Mammary epithelial cell (primary cell): ENCODE data around the gene UCP1.

Experiments
- EZH2 ChIP-seq: IDR thresholded peaks from 2 replicates; pipeline ENCODE4 v1.6.1; 2012; ENCODE audit warnings: low read length, inconsistent platforms, borderline replicate concordance
- TF ChIP-seq, protein P1 (sequence below), 2 donors: IDR thresholded peaks in 1 of 2; conservative IDR thresholded peaks in 1 of 2; 2 replicates each; pipeline ENCODE4 v1.5.1; 2011 to 2012; ENCODE audit warnings: inconsistent platforms in 2 of 2, low read length in 2 of 2, mild to moderate bottlenecking in 2 of 2, control low read depth in 1 of 2, low read depth in 1 of 2; ENCODE audit not compliant: insufficient read depth in 1 of 2; ENCODE audit errors: extremely low read depth in 1 of 2

DNA sequence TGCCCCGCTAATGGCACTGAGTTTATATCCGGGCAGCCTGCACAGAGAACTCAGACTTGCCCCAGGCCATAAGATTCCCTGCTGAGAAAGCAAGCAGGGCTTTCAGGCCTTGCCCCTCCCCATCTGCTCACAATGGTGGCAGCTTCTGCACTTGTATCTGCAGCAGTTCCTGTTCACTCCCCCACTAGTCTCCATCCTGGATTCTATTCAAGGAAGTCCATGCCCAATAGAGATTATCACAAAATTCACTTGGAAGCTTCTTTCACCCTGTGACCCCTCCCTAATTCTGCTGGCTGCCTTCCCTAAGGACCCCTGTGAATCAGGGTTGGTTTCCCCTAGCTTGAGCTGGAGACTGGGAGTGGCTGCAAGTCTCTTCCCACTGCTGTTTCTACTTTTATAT, 34.5 kb upstream of the UCP1 start:
- TF ChIP-seq, protein P1, sequence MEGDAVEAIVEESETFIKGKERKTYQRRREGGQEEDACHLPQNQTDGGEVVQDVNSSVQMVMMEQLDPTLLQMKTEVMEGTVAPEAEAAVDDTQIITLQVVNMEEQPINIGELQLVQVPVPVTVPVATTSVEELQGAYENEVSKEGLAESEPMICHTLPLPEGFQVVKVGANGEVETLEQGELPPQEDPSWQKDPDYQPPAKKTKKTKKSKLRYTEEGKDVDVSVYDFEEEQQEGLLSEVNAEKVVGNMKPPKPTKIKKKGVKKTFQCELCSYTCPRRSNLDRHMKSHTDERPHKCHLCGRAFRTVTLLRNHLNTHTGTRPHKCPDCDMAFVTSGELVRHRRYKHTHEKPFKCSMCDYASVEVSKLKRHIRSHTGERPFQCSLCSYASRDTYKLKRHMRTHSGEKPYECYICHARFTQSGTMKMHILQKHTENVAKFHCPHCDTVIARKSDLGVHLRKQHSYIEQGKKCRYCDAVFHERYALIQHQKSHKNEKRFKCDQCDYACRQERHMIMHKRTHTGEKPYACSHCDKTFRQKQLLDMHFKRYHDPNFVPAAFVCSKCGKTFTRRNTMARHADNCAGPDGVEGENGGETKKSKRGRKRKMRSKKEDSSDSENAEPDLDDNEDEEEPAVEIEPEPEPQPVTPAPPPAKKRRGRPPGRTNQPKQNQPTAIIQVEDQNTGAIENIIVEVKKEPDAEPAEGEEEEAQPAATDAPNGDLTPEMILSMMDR (conservative IDR thresholded peaks at IDR 0.05 in 1 of 2, IDR thresholded peaks at IDR 0.05 in 1 of 2; ENCODE audit: extremely low read depth in 1 of 2, insufficient read depth in 1 of 2, low read depth in 1 of 2, low read length in 2 of 2): no peak
- no peak for TF ChIP-seq EZH2
